Stimulated activated CD8-positive, alpha-beta memory T cell treated with anti-CD3 and anti-CD28 coated beads, Interleukin-15, amount 100 ng/mL, for 24 hours (primary cell): ENCODE measurements around the gene EEF1AKMT3.
A peak's percentile ranks its signal among the peaks of the same experiment; 100 is the strongest.

Experiments used
- DNase-seq: peaks from one replicate; pipeline ENCODE4 v3.0.0-alpha.2; 2020; ENCODE audit warnings: low read depth

EEF1AKMT3 gene

DNA sequence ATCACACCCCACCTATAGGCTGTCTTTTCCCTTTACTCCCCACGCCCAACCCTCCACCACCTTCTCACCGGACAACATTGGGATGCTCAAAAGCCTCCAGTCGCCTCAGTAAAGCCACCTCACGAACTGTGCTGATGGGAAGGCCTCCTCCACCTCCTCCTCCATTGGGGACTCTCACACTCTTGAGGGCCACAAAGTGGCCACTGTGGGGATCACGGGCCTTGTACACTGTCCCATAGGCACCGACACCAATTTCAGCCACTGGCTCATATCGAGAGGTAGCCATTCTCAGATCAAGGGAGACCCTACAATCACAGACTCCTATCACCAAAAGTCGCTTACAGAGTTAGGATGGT is 21.0 kb upstream of the EEF1AKMT3 start:
- DNase-seq: no peak

DNA sequence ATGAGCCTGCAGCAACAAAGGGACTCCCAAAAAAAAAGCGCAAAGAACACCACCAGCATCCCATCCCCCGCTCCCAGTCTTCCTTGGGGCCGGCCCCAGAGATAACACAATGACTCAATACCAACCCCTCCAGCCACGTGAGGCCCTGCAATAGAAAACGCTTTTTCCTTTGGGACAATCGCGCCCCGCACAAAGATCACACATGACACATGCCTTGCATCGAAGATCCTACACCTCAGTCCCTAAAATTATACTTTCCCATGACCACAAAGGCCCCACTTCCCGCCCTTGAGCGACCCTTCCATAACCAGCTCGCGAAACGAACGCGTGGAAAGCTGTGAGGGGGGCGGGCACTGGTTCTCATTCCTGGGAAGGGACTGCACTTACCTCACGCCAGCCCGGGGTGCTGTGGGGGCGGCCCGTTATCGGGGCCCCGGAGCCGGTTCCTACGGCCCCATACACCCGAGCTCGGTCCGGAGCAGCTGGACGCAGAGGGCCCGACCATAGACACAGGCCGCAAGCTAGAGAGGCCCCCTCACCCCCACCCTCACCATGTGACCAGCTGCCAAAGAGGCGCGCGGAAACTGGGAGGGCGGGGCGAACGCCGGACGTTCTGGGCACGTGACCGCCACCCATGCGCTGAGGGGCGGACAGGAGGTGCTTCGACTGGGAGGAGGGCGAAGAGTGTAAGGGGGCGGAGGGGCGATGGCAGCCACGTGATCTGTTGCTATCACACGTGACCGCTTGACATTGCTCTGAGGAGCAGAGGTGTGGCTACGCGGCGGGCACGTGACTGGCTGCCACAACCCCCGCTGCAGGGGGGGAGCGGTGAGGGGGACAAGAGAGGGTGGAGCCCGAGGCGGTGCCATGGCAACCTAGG is 20.4 kb upstream of the EEF1AKMT3 start, which contains the start of gene CDK4:
CDK4 (minus strand) TSS at position 523 of the 880 bp plus-strand sequence. CDS start 593 bp downstream, outside the sequence.
- DNase-seq: peak; percentile 94

DNA sequence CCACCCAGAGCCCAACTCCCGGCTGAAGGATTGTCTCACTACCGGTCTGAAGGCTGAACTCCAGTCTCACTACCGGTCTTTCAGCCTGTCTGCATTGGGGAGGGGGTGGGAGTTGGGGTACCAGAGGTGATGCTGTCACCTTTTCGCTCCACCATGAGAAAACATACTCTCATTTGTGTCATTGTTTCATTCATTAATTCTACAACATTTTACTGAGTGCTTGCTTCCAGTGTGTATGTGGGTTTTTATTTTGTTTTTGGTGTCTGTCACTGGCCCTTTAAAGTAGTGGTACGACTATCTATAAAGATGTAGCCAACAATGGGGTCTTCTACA is 19.8 kb upstream of the EEF1AKMT3 start:
- no peak for DNase-seq

DNA sequence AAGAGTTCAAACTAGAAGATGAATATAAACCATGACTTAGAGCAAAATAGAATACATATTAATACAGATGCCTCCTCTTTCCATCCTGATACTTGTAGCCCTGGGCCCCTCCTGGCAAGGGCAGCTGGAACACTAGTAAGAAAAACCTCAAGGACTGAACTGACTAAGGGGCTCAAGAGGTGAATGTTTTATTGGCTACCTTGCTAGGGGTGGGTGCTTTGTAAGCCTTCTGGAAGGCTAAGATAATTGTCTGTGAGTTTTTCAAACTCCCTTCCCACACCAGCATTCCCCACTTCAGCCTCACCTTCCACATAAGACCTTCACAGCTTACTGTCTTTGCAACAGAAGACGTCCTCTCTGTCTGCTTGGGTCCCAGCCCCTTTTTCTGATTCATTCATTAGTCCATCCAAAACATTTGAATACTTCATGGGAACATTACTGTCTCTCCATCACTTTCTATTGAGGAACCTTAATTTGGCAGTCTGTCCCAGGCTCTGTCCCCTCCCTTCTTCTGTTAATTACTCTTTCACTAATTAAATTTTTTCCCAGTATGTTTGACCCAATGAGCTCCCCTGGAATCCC is 18.6 kb upstream of the EEF1AKMT3 start:
- no peak for DNase-seq

DNA sequence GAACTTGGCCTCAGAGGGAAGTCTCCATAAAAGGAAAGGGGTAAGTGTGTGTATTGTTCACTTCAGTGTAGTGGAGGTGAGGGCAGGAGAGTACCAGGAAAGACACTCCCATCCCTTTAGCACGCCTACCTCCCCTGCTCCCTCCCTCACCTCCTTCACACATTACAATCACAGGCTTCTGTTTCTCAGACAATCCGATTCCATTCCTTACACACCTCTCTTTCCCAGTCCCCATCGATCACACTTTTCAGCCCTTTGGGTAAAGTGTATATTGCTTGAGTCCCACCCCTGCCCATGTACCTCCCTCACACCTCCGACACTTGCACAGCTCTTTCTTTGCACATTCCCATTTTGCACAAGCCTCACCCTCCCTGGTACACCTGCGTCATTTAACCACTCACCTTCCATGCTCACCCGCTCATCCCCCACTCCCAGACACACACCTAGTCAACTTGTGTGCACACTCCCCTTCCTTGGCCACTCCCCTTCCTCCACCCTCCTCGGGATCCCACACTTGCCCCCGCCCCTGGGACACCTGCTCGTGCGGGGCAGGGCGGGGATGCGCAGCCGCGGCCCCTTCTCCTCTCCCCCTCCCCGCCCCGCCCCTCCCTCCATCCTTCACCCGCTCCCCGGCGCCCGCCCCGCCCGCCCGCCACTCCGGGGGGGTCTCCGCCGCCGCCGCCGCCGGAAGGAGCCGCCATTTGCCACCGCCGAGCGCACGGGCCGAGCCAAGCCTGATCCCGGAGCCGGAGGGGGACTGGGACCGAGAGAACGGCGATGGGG is 17.8 kb upstream of the EEF1AKMT3 start, which contains the start of gene MARCHF9:
MARCHF9 (plus strand) TSS at position 693 of the 783 bp plus-strand sequence. CDS start 426 bp downstream, outside the sequence.
- DNase-seq: no peak

DNA sequence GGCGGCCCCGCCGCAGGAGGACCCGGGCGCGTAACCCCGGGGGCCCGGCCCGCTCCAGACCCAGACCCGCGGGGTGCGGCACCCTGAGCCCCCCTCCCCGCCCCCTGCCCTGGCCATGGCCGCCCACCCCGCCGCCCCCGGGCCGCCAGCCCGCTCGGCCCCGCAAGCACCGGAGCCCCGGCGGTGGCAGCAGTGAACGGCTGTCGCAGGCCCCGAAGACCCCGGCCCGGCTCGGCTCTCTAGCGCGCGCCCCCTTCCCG is 17.3 kb upstream of the EEF1AKMT3 start:
- no peak for DNase-seq

DNA sequence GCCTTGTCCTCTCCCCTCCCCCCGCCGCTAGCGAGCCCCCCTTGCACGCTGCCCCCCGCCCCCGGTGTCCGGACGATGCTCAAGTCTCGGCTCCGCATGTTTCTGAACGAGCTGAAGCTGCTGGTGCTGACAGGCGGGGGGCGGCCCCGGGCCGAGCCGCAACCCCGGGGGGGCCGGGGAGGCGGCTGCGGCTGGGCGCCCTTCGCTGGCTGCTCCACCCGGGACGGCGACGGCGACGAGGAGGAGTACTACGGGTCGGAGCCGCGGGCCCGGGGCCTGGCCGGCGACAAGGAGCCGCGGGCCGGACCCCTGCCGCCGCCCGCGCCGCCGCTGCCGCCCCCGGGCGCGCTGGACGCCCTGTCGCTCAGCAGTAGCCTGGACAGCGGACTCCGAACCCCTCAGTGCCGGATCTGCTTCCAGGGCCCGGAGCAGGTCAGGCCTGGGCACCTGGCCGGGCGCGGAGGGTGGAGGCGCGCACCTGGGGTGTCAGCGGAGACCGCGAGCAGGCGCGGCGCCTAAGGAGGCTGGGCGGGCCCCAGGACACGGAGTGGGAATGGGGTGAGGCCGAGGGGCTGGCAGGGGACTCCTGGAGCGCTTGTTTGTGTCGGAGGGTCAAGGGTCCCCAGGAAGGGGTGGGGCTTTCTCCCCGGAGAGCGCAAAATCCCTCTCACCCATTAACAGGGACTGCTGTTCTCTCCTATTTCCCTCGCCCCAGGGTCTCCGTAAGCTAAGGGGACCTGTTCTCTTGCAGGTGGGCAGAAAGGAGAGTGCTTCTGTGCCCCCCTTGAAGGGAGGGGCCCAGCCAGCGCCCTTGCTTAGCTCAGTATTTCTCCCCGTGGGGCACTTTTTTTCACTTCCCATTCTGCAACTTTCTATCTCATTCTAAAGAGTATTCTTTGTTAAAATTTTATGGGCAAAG is 16.7 kb upstream of the EEF1AKMT3 start:
- DNase-seq: no peak

DNA sequence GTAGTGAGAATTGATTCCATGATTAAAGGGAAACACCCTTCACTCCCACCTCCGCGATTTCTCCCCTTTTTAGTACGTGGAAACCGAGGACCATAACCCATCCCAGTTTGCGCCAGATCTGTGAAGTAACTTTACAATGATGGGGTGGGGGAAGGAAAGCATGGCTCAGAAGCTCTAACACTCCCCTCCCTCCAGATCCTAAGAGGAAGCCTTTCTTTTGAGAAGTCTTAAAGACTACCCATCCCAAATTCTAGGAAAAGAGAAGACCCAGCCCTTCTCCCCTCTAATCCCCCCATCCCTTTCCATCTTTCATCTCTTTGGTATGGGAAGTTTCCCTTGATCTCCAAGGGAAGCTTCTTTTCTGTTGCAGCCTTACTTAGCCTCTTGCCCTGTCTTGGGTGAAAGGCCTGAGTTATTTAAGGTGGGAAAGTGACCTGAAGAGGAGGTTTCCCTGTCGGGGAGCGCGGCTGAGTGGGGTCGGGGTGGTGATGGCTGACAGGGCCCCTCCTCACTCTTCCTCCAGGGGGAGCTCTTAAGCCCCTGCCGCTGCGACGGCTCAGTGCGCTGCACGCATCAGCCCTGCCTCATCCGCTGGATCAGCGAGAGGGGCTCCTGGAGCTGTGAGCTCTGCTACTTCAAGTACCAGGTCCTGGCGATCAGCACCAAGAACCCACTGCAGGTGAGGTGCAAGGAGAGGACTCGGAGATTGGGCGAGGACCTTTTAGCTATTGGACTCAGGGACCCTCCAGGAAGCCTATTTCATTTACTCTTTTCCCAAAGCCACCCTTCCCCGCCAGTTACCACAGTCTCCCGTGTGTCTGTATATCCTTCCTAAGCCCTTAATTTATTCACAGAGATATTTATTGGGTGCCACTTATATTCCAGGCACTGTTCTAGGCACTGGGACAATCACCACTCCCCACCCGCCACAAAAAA is 15.7 kb upstream of the EEF1AKMT3 start:
- DNase-seq: no peak

DNA sequence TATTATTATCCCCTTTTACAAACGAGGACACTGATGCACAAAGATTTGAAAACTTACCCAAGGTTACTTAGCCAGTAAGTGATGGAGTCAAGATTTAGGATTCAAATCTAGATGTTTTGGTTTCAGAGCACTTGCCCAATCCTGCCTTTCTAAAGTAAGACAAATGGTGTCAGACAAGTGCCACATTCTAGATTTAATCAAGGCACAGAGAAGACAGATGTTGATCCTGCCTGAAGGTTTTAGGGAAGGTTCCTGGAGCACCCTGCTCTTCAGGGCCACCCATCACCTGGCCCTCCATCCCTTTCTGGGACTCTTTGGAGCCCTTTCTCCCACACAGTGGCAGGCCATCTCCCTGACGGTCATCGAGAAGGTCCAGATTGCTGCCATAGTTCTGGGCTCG is 14.6 kb upstream of the EEF1AKMT3 start:
- DNase-seq: no peak

DNA sequence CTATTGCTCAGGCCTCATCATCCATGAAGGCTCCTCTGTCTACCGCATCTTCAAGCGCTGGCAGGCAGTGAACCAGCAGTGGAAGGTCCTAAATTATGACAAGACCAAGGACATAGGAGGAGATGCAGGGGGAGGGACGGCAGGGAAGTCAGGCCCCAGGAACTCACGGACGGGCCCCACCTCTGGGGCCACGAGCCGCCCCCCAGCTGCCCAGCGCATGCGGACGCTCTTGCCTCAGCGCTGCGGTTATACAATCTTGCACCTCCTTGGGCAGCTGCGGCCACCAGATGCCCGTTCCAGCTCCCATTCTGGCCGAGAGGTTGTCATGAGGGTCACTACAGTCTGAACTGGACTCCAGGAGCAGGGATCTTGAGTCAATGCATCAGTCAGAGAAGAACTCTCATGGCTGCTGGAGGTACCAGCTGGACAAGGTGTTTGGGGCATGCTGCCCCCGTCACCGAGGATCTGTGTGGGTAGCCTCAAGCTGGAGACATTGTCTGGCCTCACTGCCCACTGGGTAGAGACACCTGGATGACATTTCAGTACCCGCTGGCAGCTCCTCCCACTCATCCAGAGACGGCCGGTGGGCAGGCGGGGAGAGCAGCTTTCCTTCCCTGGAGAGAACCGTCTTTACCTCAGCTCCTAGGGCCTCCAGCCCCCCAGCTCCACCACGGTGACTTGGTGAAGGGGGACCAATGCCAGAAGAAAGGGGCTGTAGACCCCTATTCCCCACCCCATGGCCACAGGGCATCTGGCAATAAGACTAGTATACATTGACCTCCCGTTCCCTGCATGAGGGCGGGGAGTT is 13.7 kb upstream of the EEF1AKMT3 start:
- DNase-seq: no peak

DNA sequence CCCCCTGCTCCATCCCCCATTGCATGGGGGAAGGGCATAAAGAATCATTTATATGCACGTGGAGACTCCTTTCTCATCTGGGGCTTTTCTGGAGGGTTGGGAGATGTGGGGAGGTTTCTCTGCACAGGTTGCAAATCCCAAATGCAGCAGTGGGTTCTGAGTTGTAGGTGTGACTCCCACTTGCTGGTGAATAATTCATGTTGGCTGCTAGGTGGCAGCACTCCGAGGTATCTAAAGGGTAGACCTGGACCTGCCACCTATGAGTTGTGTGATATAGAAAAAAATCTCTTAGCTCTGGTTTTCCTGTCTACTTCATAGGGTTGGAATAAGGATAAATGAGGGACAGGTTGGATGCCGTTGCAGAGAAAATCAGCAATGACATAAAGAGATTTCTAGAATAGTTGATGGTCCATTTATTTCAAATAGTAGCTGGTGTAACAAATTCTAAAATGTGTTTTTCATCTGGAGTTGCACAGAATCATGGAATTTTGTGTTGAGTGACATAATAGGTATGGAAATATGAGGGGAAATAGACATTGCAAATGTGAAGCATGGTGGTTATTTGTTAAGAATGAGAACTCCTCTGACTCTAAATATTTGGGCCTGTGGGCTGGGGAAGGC is 12.9 kb upstream of the EEF1AKMT3 start:
- no peak for DNase-seq

DNA sequence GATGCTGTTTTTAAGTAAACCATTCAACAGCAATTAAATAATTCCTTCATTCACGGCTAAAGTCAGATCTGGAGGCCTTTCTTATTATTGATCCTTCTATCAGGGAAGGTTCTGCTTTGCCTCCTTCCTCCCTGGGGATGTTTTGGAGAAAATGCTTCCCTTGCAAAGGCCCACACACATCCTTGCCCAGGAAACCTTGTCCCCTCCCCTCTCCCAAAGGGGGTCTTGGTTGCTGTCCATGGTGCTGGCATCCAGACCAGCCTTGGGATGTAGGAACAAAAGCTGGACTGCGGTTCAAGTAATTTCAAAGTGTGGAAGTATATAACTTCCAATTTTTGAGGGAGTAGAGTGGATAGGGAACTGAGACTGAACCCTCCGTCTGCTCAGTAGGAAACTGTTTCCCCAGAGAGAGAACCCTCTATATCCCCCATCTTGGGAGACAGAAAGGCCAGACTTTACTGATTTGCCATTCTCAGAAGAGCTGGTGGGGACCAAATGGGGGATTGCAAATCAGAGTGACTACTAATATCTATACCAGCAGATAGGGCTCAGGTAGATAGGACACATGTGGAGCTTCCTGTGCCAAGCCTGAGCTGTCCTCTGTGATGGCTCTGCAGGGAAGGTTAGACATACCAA is 11.9 kb upstream of the EEF1AKMT3 start:
- no peak for DNase-seq

DNA sequence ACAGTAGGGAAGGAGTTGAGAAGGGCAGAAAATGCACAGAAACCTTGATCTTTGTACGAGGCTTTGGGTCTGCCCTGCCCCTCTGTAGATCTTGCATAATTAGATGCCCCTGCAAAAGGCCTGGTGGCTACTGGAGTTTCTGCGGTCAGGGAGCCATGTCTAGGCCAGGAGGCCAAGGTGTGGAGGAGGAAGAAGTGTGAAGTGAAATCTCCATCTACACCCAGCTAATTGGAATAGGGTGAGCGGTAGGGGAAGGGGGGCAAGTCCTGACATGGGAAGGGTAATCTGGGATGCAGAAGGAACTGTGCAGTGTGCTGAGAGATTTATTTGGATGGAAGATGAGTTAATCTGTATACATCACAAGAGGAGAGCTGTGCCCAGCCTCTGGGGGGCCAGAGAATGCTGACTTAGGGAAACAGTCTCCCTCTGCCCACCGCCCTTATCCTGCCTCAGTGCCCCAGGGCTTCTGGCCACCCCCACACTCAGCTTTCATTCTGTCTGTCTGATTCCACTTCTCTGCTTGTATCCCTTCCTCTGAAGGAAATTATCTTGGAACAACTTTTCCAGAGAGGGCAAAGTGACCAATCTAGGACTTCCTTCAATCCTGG is 10.9 kb upstream of the EEF1AKMT3 start:
- DNase-seq: no peak

DNA sequence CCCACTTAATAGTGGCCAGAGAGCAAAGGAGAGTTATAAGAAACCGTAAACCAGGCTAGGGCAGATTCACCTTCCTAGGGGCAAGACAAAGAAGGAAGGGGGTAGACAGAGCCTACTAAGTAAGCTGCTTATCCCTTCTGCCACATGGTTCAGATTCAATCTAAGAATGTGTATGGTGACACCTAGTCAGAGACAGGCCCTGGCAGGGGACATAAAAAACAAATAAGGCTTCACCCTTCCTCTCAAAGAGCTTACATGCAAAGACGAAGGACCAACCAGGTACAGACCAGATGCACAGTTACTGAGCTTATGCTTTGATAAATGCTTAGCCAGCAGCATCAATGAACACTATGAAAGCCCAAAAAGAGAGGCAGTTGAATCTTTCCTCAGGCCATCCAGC is 10.0 kb upstream of the EEF1AKMT3 start:
- DNase-seq: no peak

DNA sequence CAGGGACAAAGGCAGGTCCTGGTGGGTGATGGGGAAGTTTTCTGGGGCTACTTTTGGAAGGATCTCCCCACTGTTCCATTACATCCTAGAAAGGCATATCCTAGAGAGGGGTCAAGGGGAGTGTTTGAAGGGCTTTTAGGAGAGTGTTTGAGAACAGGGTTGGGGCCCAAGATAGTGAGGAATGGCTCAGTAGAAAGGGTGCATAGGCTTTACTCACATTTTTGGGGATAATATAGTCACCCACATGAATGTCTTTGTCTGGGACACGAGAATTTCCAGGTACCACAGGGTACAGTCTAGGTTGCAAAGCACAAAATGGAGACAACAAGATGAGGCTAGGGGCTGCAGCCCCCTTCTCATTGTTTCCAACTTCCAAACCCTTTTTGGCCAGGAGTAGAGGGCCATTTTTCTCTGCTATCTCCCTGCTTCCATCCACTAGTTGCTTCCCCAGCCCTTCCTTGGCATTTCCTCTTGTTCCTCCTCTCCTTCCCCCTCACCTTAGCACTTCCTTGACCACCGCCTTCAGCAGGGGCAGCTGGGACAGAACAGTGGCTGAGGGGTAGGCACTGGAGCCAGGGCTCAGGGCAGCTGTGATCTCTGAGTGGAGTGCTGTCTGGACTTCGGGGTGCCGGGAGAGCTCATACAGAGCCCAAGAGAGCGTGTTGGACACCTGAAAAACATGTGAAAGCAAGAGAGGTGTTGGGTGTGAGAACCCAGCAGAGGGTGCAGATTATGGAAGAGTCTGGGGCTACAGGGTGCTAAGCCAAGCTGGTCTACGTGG is 8.3 kb upstream of the EEF1AKMT3 start:
- DNase-seq: no peak

DNA sequence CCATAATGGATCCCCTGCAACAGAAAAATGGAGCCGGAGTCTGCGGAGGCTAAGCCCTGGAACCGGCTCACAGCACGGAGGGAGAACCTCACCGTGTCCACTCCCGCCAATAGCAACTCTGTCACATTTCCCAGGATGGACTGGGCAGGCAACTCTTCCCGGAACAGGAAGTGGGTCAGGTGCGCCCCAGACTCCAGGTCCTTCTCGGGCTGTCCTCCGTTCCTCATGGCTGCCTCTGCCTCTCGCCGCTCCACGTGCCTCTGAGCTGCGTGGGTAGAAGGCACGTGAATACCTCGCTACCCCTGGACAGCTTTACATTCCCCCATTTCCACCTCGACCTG is 7.8 kb upstream of the EEF1AKMT3 start:
- DNase-seq: no peak

DNA sequence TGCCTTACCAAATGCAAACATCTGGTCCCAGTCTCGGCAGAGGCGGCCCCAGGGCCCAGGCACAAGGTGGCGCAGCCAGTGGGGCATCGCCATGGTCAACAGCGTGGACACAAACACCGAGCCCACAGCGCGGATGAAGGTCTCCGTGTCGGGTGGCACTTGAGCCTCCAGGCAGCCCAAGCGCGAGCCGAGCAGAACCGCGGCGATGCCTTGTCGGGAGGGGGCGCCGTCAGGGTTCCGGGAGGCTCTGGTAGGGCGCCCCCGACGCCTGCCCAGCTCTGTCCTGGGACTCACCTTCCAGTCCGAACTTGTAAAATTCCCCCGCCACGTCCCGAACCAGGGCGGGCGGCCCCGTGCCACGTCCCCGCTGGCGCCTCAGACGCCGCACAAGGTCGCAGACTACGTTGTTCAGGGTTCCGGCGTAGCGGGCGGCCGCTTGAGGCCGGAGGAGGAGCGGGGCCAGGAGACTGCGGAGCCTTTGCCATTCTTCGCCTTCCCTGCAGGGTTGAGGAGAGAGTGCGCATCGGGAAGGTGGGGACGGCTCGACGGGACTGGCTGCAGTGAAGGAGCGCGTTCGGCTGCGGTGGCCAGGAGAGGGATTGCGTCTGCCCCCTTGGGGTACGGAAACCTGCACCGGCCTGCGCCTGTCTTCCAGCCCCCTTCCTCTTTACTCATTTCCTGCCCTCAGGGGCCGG is 7.3 kb upstream of the EEF1AKMT3 start:
- no peak for DNase-seq
